A549 (cell line): ENCODE measurements around the gene PTPRD. TPM values are rescaled to one million over a fixed set of nuclear protein-coding genes. Genes with fewer than 3 reads are reported as not detected.

Experiments
- ATAC-seq, 2 experiments: fragments of 200-7000 bp in 1 of 2; fragments of >200 bp in 1 of 2; cut with Nextera tagmentation in 1 of 2; cut with Tn5 transposase in 1 of 2; 3 replicates each; pipeline versions ENCODE4 v1.8.0 to v1.9.1; 2018 to 2020; ENCODE audit warnings: mild to moderate bottlenecking in 1 of 2, moderate library complexity in 1 of 2
- CTCF ChIA-PET: fragments of 300-600 bp; sonication (Branson Sonifier 250); formaldehyde crosslinking; extraction: SDS; loops from one replicate; lab custom pipeline; 2021; ENCODE audit warnings: antibody characterized with exemption, inconsistent platforms; lab: Yijun Ruan, JAX
- POLR2A ChIA-PET: fragments of 350-600 bp; formaldehyde crosslinking; extraction: SDS; loops from one replicate; lab custom pipeline; 2021; ENCODE audit warnings: antibody characterized with exemption, inconsistent platforms; lab: Yijun Ruan, JAX
- DNase-seq, 2 experiments: peaks; one replicate each; pipeline versions ENCODE4 v3.0.0 to v3.0.0-alpha.2; 2011 to 2016; ENCODE audit warnings: low read depth in 1 of 2, low spot score in 1 of 2
- FAIRE-seq: peaks from 2 replicates; lab custom pipeline; 2011; peaks lifted over from hg19 to GRCh38; lab: Jason Lieb, UNC
- H3K27ac ChIP-seq, 2 experiments: fragments of >200 bp; sonication (Bioruptor Twin); formaldehyde crosslinking; 3 replicates each; pipeline ENCODE4 v1.5.1; 2016 to 2017
- H3K4me1 ChIP-seq: fragments of >200 bp; sonication (Bioruptor Twin); formaldehyde crosslinking; 3 replicates; pipeline ENCODE4 v1.6.1; 2016
- H3K4me2 ChIP-seq: fragments of >200 bp; sonication (Bioruptor Twin); formaldehyde crosslinking; 3 replicates; pipeline ENCODE4 v1.6.1; 2016
- H3K4me3 ChIP-seq: fragments of >200 bp; sonication (Bioruptor Twin); formaldehyde crosslinking; 3 replicates; pipeline ENCODE4 v1.5.1; 2016
- H3K9me3 ChIP-seq: fragments of >200 bp; sonication (Bioruptor Twin); formaldehyde crosslinking; 3 replicates; pipeline ENCODE4 v1.6.1; 2016
- CEBPB ChIP-seq, 2 experiments: fragments of >200 bp in 1 of 2; sonication (Bioruptor Twin) in 1 of 2; formaldehyde crosslinking in 1 of 2; IDR thresholded peaks; 2 replicates each; pipeline ENCODE4 v1.6.1; 2012 to 2016
- EHF ChIP-seq: fragments of 250-450 bp; sonication (Bioruptor Pico); IDR thresholded peaks from 2 replicates; pipeline ENCODE4 v1.5.0; 2020; ENCODE audit warnings: mild to moderate bottlenecking
- ESRRA ChIP-seq: fragments of 150-350 bp; IDR thresholded peaks from 2 replicates; pipeline ENCODE4 v1.6.1; 2014; ENCODE audit warnings: mild to moderate bottlenecking, low read length, borderline replicate concordance
- JUN ChIP-seq, 2 experiments: fragments of >200 bp; sonication (Bioruptor Twin); formaldehyde crosslinking; IDR thresholded peaks; 2 replicates in 1 of 2; 3 replicates in 1 of 2; pipeline ENCODE4 v1.6.1; 2016 to 2017
- NFE2L2 ChIP-seq: fragments of 150-350 bp; conservative IDR thresholded peaks from 2 replicates; pipeline ENCODE4 v1.6.1; 2014; ENCODE audit warnings: low read length
- NR3C1 ChIP-seq: fragments of >200 bp; sonication (Bioruptor Twin); formaldehyde crosslinking; IDR thresholded peaks from 3 replicates; pipeline ENCODE4 v1.6.1; 2017
- POLR2A ChIP-seq: IDR thresholded peaks from 2 replicates; pipeline ENCODE4 v1.6.1; 2012; ENCODE audit warnings: mild to moderate bottlenecking, low read length
- RAD21 ChIP-seq, 2 experiments: fragments of >200 bp in 1 of 2; sonication (Bioruptor Twin) in 1 of 2; formaldehyde crosslinking in 1 of 2; IDR thresholded peaks in 1 of 2; conservative IDR thresholded peaks in 1 of 2; 2 replicates in 1 of 2; 3 replicates in 1 of 2; pipeline ENCODE4 v1.6.1; 2012 to 2018; ENCODE audit warnings: inconsistent platforms in 1 of 2
- RARB ChIP-seq: fragments of 250-450 bp; sonication (Bioruptor Pico); IDR thresholded peaks from 2 replicates; pipeline ENCODE4 v1.8.0; 2021; ENCODE audit warnings: mild to moderate bottlenecking, moderate library complexity
- RFX5 ChIP-seq: fragments of 450-650 bp; IDR thresholded peaks from 2 replicates; pipeline ENCODE4 v1.7.1; 2014; ENCODE audit warnings: antibody characterized with exemption, mild to moderate bottlenecking, moderate library complexity
- SMC3 ChIP-seq: fragments of >200 bp; sonication (Bioruptor Twin); formaldehyde crosslinking; IDR thresholded peaks from 3 replicates; pipeline ENCODE4 v1.6.1; 2018; ENCODE audit warnings: inconsistent platforms
- SREBF2 ChIP-seq: fragments of 450-650 bp; IDR thresholded peaks from 2 replicates; pipeline ENCODE4 v1.6.1; 2014; ENCODE audit warnings: mild to moderate bottlenecking, moderate library complexity
- TFCP2L1 ChIP-seq: fragments of 250-450 bp; sonication (Bioruptor Pico); IDR thresholded peaks from 2 replicates; pipeline ENCODE4 v1.5.0; 2021; ENCODE audit warnings: mild to moderate bottlenecking
- TP53 ChIP-seq: fragments of 250-450 bp; sonication (Bioruptor Pico); IDR thresholded peaks from 2 replicates; pipeline ENCODE4 v1.5.0; 2021; ENCODE audit warnings: mild to moderate bottlenecking, moderate library complexity
- WGBS: methylation state at CpG from one replicate; pipeline ENCODE4 v1.1.6; 2017; ENCODE audit errors: missing lambda C conversion rate; 5-methylcytosine and 5-hydroxymethylcytosine counted together
- polyA plus RNA-seq, 4 experiments: library from polyadenylated mRNA; depleted of rRNA in 3 of 4; stranded (reverse); fragments of >200 nt; fragmentation: RNase III in 1 of 4; extraction: RNeasy Plus Mini Kit Qiagen cat#74134 plus additional on column Dnase treatment in 1 of 4; gene quantifications; 2 replicates in 3 of 4; 3 replicates in 1 of 4; pipeline ENCODE4 v1.2.3, GENCODE V29; 2011 to 2017
- TF ChIP-seq, protein P1 (sequence below): fragments of >200 bp; sonication (Bioruptor Twin); formaldehyde crosslinking; IDR thresholded peaks from 3 replicates; pipeline ENCODE4 v1.5.1; 2016
- TF ChIP-seq, protein P2 (sequence below): IDR thresholded peaks from 2 replicates; pipeline ENCODE4 v1.6.1; 2012
- TF ChIP-seq, protein P3 (sequence below): fragments of >200 bp; sonication (Bioruptor Twin); formaldehyde crosslinking; IDR thresholded peaks from 3 replicates; pipeline ENCODE4 v1.6.1; 2016
- TF ChIP-seq, protein P4 (sequence below): fragments of >200 bp; sonication (Bioruptor Twin); formaldehyde crosslinking; IDR thresholded peaks from 2 replicates; pipeline ENCODE4 v1.6.1; 2016

PTPRD gene
- polyA plus RNA-seq, 2 of the 4 experiments (the other 2 are of a cell fraction), result 0.39 to 1.3 TPM

DNA sequence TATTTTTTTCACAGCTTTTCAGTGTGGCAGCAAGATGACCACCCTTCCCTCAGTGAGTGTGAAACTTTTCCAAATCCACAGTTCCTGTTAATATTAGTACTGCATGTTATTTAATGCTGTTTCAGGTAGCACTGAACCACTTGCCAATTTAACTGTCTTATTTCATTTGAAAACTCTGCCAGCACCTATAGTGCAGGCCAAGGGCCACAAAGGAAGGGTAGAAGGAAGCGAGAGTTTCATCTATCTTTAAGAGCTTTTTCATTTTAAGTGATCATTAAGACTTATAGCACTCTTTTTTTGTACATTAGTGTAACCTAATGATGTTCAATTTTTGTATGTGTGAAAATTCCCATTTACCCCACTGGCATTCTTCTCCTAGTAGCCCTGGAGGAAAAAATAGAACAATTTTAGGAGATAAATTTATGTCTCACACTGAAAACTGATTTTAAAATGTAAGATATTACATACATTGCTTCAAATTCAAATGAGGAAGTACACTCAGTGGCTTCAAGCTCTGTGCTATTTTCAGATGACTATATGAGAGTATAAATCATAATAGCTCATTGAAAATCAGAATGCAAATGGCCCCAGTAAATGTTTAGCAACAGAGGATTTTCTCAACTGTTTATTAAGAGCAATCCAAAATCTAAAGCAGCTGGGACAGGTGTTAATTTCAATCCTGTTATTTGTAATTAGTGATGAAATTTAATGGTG is 820.5 kb downstream of the PTPRD start (continued):
- TF ChIP-seq, protein P1, sequence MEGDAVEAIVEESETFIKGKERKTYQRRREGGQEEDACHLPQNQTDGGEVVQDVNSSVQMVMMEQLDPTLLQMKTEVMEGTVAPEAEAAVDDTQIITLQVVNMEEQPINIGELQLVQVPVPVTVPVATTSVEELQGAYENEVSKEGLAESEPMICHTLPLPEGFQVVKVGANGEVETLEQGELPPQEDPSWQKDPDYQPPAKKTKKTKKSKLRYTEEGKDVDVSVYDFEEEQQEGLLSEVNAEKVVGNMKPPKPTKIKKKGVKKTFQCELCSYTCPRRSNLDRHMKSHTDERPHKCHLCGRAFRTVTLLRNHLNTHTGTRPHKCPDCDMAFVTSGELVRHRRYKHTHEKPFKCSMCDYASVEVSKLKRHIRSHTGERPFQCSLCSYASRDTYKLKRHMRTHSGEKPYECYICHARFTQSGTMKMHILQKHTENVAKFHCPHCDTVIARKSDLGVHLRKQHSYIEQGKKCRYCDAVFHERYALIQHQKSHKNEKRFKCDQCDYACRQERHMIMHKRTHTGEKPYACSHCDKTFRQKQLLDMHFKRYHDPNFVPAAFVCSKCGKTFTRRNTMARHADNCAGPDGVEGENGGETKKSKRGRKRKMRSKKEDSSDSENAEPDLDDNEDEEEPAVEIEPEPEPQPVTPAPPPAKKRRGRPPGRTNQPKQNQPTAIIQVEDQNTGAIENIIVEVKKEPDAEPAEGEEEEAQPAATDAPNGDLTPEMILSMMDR, result no peak
- TF ChIP-seq RARB (CRISPR knock-in tag) (no peak), RFX5 (no peak), CEBPB (IDR thresholded peaks at IDR 0.05) (no peak), ESRRA (no peak)
- TF ChIP-seq, all 56 proteins: peak for 0

DNA sequence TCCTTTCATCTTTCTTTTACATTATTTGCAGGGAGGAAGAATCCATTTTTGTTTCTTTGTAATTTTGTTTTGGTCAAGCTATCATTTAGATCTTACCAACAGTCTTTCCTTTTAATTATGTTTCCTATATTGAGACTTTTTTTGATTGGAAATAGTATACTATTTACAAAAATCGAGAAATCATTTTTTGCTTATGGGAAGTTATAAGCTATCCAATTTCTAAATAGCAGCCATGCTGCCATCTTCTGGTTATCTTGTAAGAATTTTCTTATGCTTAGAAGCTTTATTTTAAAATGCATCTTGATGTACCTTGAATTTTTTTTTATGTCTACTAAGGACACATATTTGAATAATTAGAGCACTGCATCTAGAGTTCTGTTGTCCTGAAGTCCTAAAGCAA is 821.2 kb downstream of the PTPRD start:
- 4% methylated on average over 1 of the region's 1 CpG for WGBS

DNA sequence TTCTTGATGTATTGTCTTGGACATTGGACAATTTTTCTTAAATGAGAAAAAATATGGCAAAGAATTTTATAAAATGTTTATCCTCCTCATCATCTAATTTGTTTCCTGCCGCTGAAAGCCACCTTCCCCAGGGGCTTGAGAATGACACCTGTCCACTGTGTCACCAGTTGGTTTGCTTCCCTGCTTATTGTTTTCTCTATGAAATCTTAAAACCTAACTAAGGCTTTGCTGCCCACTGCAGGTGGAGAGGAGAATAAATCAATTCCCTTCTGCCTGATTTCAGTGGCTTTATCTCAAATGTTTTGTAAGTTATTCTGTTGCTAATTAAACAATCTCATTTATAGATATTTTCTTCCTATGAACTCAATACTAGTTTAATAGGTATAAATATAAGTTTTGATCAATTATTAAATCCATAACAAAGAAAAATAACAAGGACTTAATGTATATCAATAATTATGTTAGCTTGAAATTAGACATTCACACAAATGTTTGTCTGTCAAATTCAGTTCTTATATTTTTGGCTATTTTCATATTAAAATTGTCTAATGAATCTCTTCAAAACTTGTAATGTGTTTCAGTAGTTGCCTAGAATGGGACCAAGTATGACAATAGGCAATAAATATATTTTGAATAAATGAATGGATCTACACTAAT is 822.5 kb downstream of the PTPRD start:
- 0% methylated on average over 1 of the region's 1 CpG for WGBS
- H3K27ac ChIP-seq, result no peak overlapping the region
- no peak for FAIRE-seq
- TF ChIP-seq SMC3 (peak; percentile 27; the same call in 1 of the 3 replicates), TP53 (CRISPR knock-in tag) (no peak), NR3C1 (no peak), TFCP2L1 (no peak), EHF (CRISPR knock-in tag) (no peak), RAD21 (conservative IDR thresholded peaks at IDR 0.05 in 1 of 2, IDR thresholded peaks at IDR 0.05 in 1 of 2) (peak; percentile 49 to 57; a peak in 4 of 5 replicates), SREBF2 (no peak), JUN (IDR thresholded peaks at IDR 0.05) (no peak), NFE2L2 (no peak), RFX5 (no peak), POLR2A (no peak)
- TF ChIP-seq, protein P2, sequence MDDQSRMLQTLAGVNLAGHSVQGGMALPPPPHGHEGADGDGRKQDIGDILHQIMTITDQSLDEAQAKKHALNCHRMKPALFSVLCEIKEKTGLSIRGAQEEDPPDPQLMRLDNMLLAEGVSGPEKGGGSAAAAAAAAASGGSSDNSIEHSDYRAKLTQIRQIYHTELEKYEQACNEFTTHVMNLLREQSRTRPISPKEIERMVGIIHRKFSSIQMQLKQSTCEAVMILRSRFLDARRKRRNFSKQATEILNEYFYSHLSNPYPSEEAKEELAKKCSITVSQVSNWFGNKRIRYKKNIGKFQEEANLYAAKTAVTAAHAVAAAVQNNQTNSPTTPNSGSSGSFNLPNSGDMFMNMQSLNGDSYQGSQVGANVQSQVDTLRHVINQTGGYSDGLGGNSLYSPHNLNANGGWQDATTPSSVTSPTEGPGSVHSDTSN, result no peak
- TF ChIP-seq, protein P1, result peak; percentile 44; the same call in 2 of the 3 replicates
- TF ChIP-seq, protein P3, sequence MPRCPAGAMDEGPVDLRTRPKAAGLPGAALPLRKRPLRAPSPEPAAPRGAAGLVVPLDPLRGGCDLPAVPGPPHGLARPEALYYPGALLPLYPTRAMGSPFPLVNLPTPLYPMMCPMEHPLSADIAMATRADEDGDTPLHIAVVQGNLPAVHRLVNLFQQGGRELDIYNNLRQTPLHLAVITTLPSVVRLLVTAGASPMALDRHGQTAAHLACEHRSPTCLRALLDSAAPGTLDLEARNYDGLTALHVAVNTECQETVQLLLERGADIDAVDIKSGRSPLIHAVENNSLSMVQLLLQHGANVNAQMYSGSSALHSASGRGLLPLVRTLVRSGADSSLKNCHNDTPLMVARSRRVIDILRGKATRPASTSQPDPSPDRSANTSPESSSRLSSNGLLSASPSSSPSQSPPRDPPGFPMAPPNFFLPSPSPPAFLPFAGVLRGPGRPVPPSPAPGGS, result no peak
- POLR2A ChIA-PET, result no interaction called here
- no peak overlapping the region for H3K4me3 ChIP-seq
- peak in 1 of 2 experiments; percentile 37 for DNase-seq
- 0 out of 6 replicates have a peak, but pooled peaks of 1 of the 2 experiments have one; percentile 33 for ATAC-seq
- H3K4me2 ChIP-seq, result no peak overlapping the region
- H3K4me1 ChIP-seq, result no peaks in the 10 kb centered on the region
- no peaks in the 10 kb centered on the region for H3K9me3 ChIP-seq
- CTCF ChIA-PET, result interaction anchor here (0.8 to 1.2 kb wide), 3 partner anchors 15 to 1486 kb away, joined by 3 to 5 read pairs (median 3); no protein-coding TSS in a partner anchor

More for the DNA sequence above, 821.2 kb downstream of the PTPRD start:
- H3K4me1 ChIP-seq, result no peaks in the 10 kb centered on the region
- H3K27ac ChIP-seq, result no peak overlapping the region
- TF ChIP-seq RAD21 (conservative IDR thresholded peaks at IDR 0.05 in 1 of 2, IDR thresholded peaks at IDR 0.05 in 1 of 2), result 0 out of 5 replicates have a peak, but pooled peaks of 1 of the 2 experiments have one; percentile 20
- TF ChIP-seq, protein P4, sequence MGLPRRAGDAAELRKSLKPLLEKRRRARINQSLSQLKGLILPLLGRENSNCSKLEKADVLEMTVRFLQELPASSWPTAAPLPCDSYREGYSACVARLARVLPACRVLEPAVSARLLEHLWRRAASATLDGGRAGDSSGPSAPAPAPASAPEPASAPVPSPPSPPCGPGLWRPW, result no peak
- no peak overlapping the region for H3K4me2 ChIP-seq
- POLR2A ChIA-PET, result no interaction called here
- ATAC-seq (no peak), DNase-seq (peak in 1 of 2 experiments; percentile 11), FAIRE-seq (no peak)
- no peaks in the 10 kb centered on the region for H3K9me3 ChIP-seq
- H3K4me3 ChIP-seq, result no peak overlapping the region
- CTCF ChIA-PET, result interaction anchor here (0.9 kb wide), 1 partner anchor 1487 kb away, joined by 5 read pairs; no protein-coding TSS in a partner anchor
